ENCODE data around the gene NT5M. TPM values are rescaled to one million over a fixed set of nuclear protein-coding genes. Genes with fewer than 3 reads are reported as not detected.

NT5M gene
- total and polyA plus RNA-seq, 9 of the 15 experiments (the other 6 are each of a cell fraction or from before 2014, with no cell fraction given), result 0.24 to 10.1 (median 3.4) TPM

- Histone ChIP-seq H3K79me2 (ENCODE audit: control insufficient read depth, insufficient read depth, low read length) (no peaks in the 10 kb centered on the region), H3K4me1 (replicated peaks in 1 of 2; ENCODE audit: control insufficient read depth in 2 of 2, insufficient read depth in 2 of 2, low read length in 2 of 2) (no peaks in the 10 kb centered on the region; a peak in 1 of 5 replicates), H3K27ac (ENCODE audit: extremely low read depth, low read depth, low read length) (no peak overlapping the region), H3K4me2 (ENCODE audit: insufficient read depth, low read length) (no peak overlapping the region), H2AFZ (ENCODE audit: low read depth, low read length) (no peak overlapping the region), H3K9me1 (ENCODE audit: control insufficient read depth, insufficient read depth, low read length) (no peaks in the 10 kb centered on the region), H3K9ac (ENCODE audit: insufficient read depth in 1 of 2, low read depth in 2 of 2, low read length in 2 of 2) (peak overlapping the region in 1 of 2 experiments; percentile 64; a peak in 1 of 4 replicates), H3K36me3 (ENCODE audit: control insufficient read depth, insufficient read depth, low read length) (0 out of 3 replicates have a peak, but pooled peaks cover 3% of the 10 kb centered on the region), H3K27me3 (ENCODE audit: control insufficient read depth in 2 of 2, insufficient read depth in 2 of 2, low read length in 2 of 2) (no peaks in the 10 kb centered on the region), H3K4me3 (no peak overlapping the region), H4K20me1 (replicated peaks; ENCODE audit: control insufficient read depth, insufficient read depth, low read length) (no peaks in the 10 kb centered on the region), H3K9me3 (replicated peaks; ENCODE audit: control insufficient read depth, insufficient read depth, low read depth, low read length) (no peaks in the 10 kb centered on the region)
- intact Hi-C loops (cut with micrococcal nuclease) (no loop called here), in situ Hi-C loops (cut with MboI) (no loop called here)
- ChIA-PET CTCF (ENCODE audit: low intra/inter-chr PET ratio) (no interaction called here), POLR2A (no interaction called here)
- FAIRE-seq (no peak), DNase-seq (ENCODE audit: extremely low read depth in 1 of 4, low spot score in 3 of 4) (no peak), ATAC-seq (no peak)
- 74% methylated on average over 9 of the region's 13 CpGs for WGBS (ENCODE audit: insufficient coverage, low coverage, missing lambda C conversion rate)
- no TSS peak for BruUV-seq (replicated peaks)
- no peak for TF ChIP-seq ATF2 (CRISPR knock-in tag; IDR thresholded peaks at IDR 0.05)
- no peak for TF ChIP-seq PRDM10 (IDR thresholded peaks at IDR 0.05; ENCODE audit: partially characterized antibody)
- TF ChIP-seq EWSR1 (IDR thresholded peaks at IDR 0.05; ENCODE audit: borderline replicate concordance, low read depth, partially characterized antibody), result no peak
- TF ChIP-seq PHF8 (IDR thresholded peaks at IDR 0.05; ENCODE audit: borderline replicate concordance, low read length), result no peak
- TF ChIP-seq SAFB (IDR thresholded peaks at IDR 0.05; ENCODE audit: borderline replicate concordance, low read depth, low read length), result no peak
- TF ChIP-seq ZNF395 (CRISPR knock-in tag; IDR thresholded peaks at IDR 0.05), result no peak
- TF ChIP-seq HOMEZ (CRISPR knock-in tag; IDR thresholded peaks at IDR 0.05), result no peak
- no peak for TF ChIP-seq PBX2 (CRISPR knock-in tag; IDR thresholded peaks at IDR 0.05; ENCODE audit: low read depth)
- TF ChIP-seq PBX2 (tag; conservative IDR thresholded peaks at IDR 0.05; ENCODE audit: low read depth), result no peak
- no peak for TF ChIP-seq HNRNPK (IDR thresholded peaks at IDR 0.05; ENCODE audit: low read depth, low read length, poor library complexity, severe bottlenecking)
Observed at GRCh38 chr17:17326275-17326875, 23.2 kb downstream of the NT5M start.

All from K562 (cell line).